ENCODE measurements around the gene SMYD1. TPM values are rescaled to one million over a fixed set of nuclear protein-coding genes. Genes with fewer than 3 reads are reported as not detected.

The SMYD1 gene
- total RNA-seq, 4 donors from 2014 or later = 0.04 TPM; not detected in 3

DNA sequence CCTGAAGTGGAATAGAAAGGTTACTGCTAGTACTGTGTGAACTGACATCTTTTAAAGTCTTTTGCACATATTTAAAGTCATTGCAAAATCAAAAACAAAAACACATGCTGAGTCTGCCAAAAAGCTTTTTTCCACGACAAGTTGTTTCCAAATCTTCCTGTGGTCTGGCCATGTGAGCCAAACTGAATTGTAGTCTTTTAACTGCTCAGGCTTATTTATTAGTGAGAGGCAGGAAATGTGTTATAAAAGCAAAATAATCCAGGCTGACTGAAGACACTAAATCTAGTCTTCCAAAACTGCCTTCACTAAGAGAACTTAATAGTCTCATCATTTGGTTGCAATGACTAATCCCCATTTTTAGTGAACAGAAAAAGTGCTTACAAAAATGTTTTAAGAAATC lies 14.3 kb upstream of the SMYD1 start:
- WGBS, 2 donors = 0 to 5% methylated on average over 1 of the region's 1 CpG
- peak in 1 of 2 donors; percentile 50 for DNase-seq (ENCODE audit: low spot score in 2 of 2)
- TF ChIP-seq POLR2A (IDR thresholded peaks at IDR 0.05) = no peak
- TF ChIP-seq, protein P1, sequence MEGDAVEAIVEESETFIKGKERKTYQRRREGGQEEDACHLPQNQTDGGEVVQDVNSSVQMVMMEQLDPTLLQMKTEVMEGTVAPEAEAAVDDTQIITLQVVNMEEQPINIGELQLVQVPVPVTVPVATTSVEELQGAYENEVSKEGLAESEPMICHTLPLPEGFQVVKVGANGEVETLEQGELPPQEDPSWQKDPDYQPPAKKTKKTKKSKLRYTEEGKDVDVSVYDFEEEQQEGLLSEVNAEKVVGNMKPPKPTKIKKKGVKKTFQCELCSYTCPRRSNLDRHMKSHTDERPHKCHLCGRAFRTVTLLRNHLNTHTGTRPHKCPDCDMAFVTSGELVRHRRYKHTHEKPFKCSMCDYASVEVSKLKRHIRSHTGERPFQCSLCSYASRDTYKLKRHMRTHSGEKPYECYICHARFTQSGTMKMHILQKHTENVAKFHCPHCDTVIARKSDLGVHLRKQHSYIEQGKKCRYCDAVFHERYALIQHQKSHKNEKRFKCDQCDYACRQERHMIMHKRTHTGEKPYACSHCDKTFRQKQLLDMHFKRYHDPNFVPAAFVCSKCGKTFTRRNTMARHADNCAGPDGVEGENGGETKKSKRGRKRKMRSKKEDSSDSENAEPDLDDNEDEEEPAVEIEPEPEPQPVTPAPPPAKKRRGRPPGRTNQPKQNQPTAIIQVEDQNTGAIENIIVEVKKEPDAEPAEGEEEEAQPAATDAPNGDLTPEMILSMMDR (IDR thresholded peaks at IDR 0.05) = no peak
- H3K4me3 ChIP-seq (ENCODE audit: low read depth, poor library complexity, severe bottlenecking) = no peak overlapping the region
- intact Hi-C loops (cut with DNase I; ENCODE audit: low total_unique reads) = loop anchor here (10.0 kb wide), 1 partner anchor 122 kb away; the partner anchor contains the start of gene THNSL2

GRCh38 chr2:88053934-88054781 lies 13.5 kb upstream of the SMYD1 start:
- TF ChIP-seq, protein P1 (IDR thresholded peaks at IDR 0.05) = no peak
- TF ChIP-seq POLR2A (IDR thresholded peaks at IDR 0.05) = no peak
- peak overlapping the region; percentile 96 for H3K4me3 ChIP-seq (ENCODE audit: low read depth, poor library complexity, severe bottlenecking)
- intact Hi-C loops (cut with DNase I; ENCODE audit: low total_unique reads) = loop anchor here (10.0 kb wide), 1 partner anchor 121 kb away; the partner anchor contains the start of gene THNSL2
- 37 to 44% methylated on average over 10 of the region's 10 CpGs for WGBS, 2 donors
- DNase-seq (ENCODE audit: low spot score in 2 of 2) = no peak

DNA sequence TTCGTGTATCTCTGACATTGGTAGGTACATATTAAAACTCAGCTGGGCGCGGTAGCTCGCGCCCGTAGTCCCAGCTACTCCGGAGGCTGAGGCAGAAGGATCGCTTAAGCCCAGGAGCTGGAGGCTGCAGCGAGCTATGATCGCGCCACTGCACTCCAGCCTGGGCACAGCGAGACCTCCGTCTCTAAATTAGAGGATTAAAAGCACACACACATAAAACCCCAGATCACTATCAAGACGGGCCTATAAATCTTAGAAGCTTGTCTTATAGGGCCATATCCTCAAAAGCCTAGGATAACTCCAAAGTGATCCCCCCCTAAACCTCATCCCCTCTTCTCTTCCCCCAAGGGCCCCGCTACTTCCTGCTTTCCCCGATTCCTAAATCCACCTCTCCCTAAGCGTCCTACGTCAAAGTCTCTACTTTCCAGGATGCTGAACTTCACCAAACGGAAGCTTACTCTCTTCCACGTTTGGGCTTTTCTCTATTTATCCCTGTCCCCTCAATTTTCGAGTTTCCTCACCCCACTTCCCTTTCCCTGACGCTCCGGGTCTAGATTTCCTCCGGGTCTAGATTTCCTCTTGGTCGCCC lies 12.7 kb upstream of the SMYD1 start:
- intact Hi-C loops (cut with DNase I; ENCODE audit: low total_unique reads) = loop anchor here (10.0 kb wide), 1 partner anchor 120 kb away; the partner anchor contains the start of gene THNSL2
- TF ChIP-seq, protein P1 (IDR thresholded peaks at IDR 0.05) = no peak
- WGBS, 2 donors = 24 to 25% methylated on average over 25 of the region's 25 CpGs
- peak overlapping the region; percentile 96 for H3K4me3 ChIP-seq (ENCODE audit: low read depth, poor library complexity, severe bottlenecking)
- no peak for DNase-seq (ENCODE audit: low spot score in 2 of 2)

GRCh38 chr2:88055371-88056128 lies 12.1 kb upstream of the SMYD1 start, which contains the start of gene KRCC1:
TSS of gene KRCC1 (minus strand) at chr2:88055783. CDS start at chr2:88028563, 27,220 bp downstream.
- peak; percentile 94 to 99 for DNase-seq (ENCODE audit: low spot score in 2 of 2)
- intact Hi-C loops (cut with DNase I; ENCODE audit: low total_unique reads) = loop anchor here (10.0 kb wide), 1 partner anchor 119 kb away; the partner anchor contains the start of gene THNSL2
- H3K4me3 ChIP-seq (ENCODE audit: low read depth, poor library complexity, severe bottlenecking) = peak within 1 kb of the TSS; percentile 96
- WGBS, 2 donors = 0 to 1% methylated on average over 29 to 63 of the region's 77 CpGs
- TF ChIP-seq POLR2A (IDR thresholded peaks at IDR 0.05) = peak in 1 of 2 donors; percentile 36
- TF ChIP-seq, protein P1 (IDR thresholded peaks at IDR 0.05) = no peak

DNA sequence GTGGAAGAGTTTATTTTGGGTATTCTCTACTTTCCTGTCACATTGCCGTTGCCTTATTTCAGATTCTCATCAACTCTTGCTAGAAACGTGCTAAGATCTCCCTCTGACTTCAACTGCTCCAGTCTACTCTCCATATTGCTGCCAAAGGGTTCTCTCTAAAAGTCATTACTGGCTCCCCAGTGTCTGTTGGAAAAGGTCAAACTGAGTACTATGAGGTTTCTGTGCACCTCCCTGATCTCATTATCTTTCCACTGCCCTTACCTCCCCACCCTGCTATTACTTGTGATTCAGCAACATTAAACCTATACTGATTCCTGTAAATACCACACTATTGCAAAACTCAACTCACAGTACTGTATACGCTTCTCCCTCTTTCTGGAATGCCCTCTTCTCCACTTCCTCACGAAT lies 10.2 kb upstream of the SMYD1 start:
- intact Hi-C loops (cut with DNase I; ENCODE audit: low total_unique reads) = loop anchor here (10.0 kb wide), 1 partner anchor 117 kb away; the partner anchor contains the start of gene THNSL2
- no peak for TF ChIP-seq POLR2A (IDR thresholded peaks at IDR 0.05)
- TF ChIP-seq, protein P1 (IDR thresholded peaks at IDR 0.05) = no peak
- no peak overlapping the region for H3K4me3 ChIP-seq (ENCODE audit: low read depth, poor library complexity, severe bottlenecking)
- 62 to 72% methylated on average over 4 of the region's 4 CpGs for WGBS, 2 donors
- DNase-seq (ENCODE audit: low spot score in 2 of 2) = no peak

Measured in lower leg skin (tissue), 4 donors.